Measurements from ENCODE around the gene TCTN3. TPM values are rescaled to one million over a fixed set of nuclear protein-coding genes. Genes with fewer than 3 reads are reported as not detected.
A peak's percentile ranks its signal among the peaks of the same experiment; 100 is the strongest.
"Not testable (repeated sequence)": the region's sequence is repeated elsewhere in the genome, so short reads cannot be mapped to it uniquely, and the experiment has no call there.

The TCTN3 gene
- total and polyA plus RNA-seq, 2 experiments from 2014 or later: 46.4 to 55.6 TPM

DNA sequence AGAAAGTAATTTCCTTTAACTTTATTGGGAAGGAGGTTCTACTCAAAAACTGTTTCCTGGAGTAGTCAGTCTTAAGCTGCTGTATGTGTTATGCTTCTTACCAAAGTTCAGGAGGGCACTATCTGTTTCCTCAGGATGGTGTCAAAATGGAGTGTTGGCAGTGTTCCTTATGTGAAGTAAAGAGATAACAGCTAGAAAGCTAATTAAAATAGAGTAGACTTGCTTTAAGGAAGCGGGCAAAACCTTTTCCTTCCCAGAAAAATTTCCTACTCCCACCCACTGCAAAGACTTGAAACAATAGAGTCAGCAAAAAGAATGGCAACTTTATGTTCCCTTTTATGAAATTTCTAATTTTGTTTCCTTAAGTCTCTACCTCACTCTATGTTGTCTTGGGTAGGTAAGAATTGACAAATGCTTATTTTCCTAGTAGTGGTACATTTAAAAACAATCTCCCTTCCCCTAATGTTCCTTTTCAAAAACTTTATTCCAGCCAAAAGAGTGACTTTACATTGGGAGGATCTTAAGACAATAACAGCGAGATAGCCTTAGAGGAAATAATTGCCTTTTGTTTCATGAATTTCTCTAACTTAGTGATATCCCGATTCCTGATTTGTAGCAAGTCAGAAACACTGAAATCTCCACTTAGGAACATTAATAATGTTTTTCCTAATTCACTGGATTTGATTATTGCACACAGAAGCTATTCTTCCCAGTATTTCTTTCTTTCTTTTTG lies 35.8 kb upstream of the TCTN3 start:
- Histone ChIP-seq H4K20me1 (ENCODE audit: insufficient read depth, poor library complexity, severe bottlenecking) (no peaks in the 10 kb centered on the region), H3K4me3 (no peak overlapping the region), H3K27ac (no peak overlapping the region), H3K36me3 (replicated peaks; ENCODE audit: insufficient read depth, low read depth) (no peaks in the 10 kb centered on the region), H3K79me2 (no peaks in the 10 kb centered on the region), H3K27me3 (peaks cover 4% of the 10 kb centered on the region), H3K9me2 (replicated peaks; ENCODE audit: insufficient read depth) (no peaks in the 10 kb centered on the region), H3K9me3 (ENCODE audit: low read depth) (no peaks in the 10 kb centered on the region), H3K4me1 (ENCODE audit: insufficient read depth) (no peaks in the 10 kb centered on the region), H2AFZ (no peak overlapping the region), H3K4me2 (no peak overlapping the region)
- WGBS (ENCODE audit: low lambda C conversion rate, missing lambda C conversion rate): 86% methylated on average over 3 of the region's 3 CpGs
- TF ChIP-seq, protein P1, sequence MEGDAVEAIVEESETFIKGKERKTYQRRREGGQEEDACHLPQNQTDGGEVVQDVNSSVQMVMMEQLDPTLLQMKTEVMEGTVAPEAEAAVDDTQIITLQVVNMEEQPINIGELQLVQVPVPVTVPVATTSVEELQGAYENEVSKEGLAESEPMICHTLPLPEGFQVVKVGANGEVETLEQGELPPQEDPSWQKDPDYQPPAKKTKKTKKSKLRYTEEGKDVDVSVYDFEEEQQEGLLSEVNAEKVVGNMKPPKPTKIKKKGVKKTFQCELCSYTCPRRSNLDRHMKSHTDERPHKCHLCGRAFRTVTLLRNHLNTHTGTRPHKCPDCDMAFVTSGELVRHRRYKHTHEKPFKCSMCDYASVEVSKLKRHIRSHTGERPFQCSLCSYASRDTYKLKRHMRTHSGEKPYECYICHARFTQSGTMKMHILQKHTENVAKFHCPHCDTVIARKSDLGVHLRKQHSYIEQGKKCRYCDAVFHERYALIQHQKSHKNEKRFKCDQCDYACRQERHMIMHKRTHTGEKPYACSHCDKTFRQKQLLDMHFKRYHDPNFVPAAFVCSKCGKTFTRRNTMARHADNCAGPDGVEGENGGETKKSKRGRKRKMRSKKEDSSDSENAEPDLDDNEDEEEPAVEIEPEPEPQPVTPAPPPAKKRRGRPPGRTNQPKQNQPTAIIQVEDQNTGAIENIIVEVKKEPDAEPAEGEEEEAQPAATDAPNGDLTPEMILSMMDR (IDR thresholded peaks at IDR 0.05; ENCODE audit: poor library complexity): no peak
- TF ChIP-seq EZH2 (IDR thresholded peaks at IDR 0.05; ENCODE audit: borderline replicate concordance) (no peak), EZH2phosphoT487 (IDR thresholded peaks at IDR 0.05; ENCODE audit: low read depth, severe bottlenecking, unreplicated experiment) (no peak)
- DNase-seq (ENCODE audit: low spot score): no peak

DNA sequence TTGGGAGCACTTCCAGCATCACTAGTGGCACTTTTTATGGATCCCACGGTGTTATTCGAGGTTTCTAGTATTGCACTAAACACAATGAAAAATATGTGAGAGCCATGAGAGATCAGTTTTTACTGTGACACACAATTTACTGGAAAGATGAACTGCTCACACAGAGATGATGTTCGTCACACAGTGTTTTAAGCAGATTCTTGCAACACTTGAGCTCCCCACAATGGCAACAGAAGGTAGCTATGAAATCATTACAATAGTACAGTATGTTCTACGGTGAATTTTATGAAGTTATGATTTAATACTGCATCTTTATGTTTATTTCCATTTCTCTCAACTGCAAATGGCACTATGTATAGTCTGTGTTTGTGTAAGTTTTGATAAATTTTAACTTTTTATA lies 34.8 kb upstream of the TCTN3 start:
- WGBS (ENCODE audit: low lambda C conversion rate, missing lambda C conversion rate): 79% methylated on average over 4 of the region's 4 CpGs
- TF ChIP-seq EZH2phosphoT487 (IDR thresholded peaks at IDR 0.05; ENCODE audit: low read depth, severe bottlenecking, unreplicated experiment) (no peak), EZH2 (IDR thresholded peaks at IDR 0.05; ENCODE audit: borderline replicate concordance) (no peak)
- TF ChIP-seq, protein P1 (IDR thresholded peaks at IDR 0.05; ENCODE audit: poor library complexity): no peak

DNA sequence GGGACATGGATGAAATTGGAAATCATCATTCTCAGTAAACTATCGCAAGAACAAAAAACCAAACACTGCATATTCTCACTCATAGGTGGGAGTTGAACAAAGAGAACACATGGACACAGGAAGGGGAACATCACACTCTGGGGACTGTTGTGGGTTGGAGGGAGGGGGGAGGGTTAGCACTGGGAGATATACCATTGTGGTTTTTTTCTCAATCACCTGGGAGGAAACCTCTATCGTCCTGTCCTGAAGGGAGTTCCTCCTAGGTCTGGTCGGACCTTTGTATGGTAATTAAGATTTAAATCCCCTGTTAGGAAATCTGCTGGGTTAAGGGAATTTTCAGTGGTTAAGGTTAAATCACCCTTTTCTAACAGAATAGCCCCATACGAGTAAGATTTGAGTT lies 28.8 kb upstream of the TCTN3 start:
- not testable (repeated sequence) for DNase-seq (ENCODE audit: low spot score); H2AFZ ChIP-seq; H3K79me2 ChIP-seq; H3K36me3 ChIP-seq (replicated peaks; ENCODE audit: insufficient read depth, low read depth); H4K20me1 ChIP-seq (ENCODE audit: insufficient read depth, poor library complexity, severe bottlenecking); H3K4me1 ChIP-seq (ENCODE audit: insufficient read depth); H3K9me2 ChIP-seq (replicated peaks; ENCODE audit: insufficient read depth); H3K4me2 ChIP-seq; H3K9me3 ChIP-seq (ENCODE audit: low read depth); H3K27me3 ChIP-seq; H3K4me3 ChIP-seq; H3K27ac ChIP-seq
- WGBS (ENCODE audit: low lambda C conversion rate, missing lambda C conversion rate): 83% methylated on average over 4 of the region's 4 CpGs

More for the DNA sequence above, 34.8 kb upstream of the TCTN3 start:
- Histone ChIP-seq H4K20me1 (ENCODE audit: insufficient read depth, poor library complexity, severe bottlenecking) (no peaks in the 10 kb centered on the region), H3K27me3 (peaks cover 4% of the 10 kb centered on the region), H3K36me3 (replicated peaks; ENCODE audit: insufficient read depth, low read depth) (no peaks in the 10 kb centered on the region), H3K9me3 (ENCODE audit: low read depth) (no peaks in the 10 kb centered on the region), H3K27ac (no peak overlapping the region), H3K9me2 (replicated peaks; ENCODE audit: insufficient read depth) (no peaks in the 10 kb centered on the region), H3K4me1 (ENCODE audit: insufficient read depth) (no peaks in the 10 kb centered on the region), H3K79me2 (no peaks in the 10 kb centered on the region), H3K4me3 (no peak overlapping the region), H2AFZ (no peak overlapping the region), H3K4me2 (no peak overlapping the region)
- no peak for DNase-seq (ENCODE audit: low spot score)

DNA sequence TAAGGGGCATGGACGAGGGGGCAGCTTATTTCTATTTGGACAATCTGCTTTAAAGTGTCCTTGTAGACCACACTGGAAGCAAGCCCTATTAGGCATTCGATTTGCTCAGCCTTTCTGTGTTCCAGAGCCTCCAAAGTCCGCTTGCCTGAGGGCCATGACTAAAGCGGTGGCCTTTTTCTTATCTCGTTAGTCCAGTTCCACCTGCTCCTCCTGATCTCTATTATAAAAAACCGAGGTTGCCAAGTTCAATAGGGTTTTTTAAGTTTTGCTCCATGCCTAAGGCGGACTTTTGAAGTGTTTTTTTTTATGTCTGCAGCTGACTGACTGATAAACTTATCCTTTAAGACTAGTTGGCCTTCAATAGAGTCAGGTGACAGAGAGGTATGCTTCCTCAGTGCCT lies 27.0 kb upstream of the TCTN3 start:
- not testable (repeated sequence) for H3K9me3 ChIP-seq (ENCODE audit: low read depth); H3K27ac ChIP-seq; H3K4me2 ChIP-seq; H3K79me2 ChIP-seq; H3K9me2 ChIP-seq (replicated peaks; ENCODE audit: insufficient read depth); H3K4me3 ChIP-seq; H3K4me1 ChIP-seq (ENCODE audit: insufficient read depth); H3K27me3 ChIP-seq; H2AFZ ChIP-seq; H3K36me3 ChIP-seq (replicated peaks; ENCODE audit: insufficient read depth, low read depth); H4K20me1 ChIP-seq (ENCODE audit: insufficient read depth, poor library complexity, severe bottlenecking)
- 64% methylated on average over 7 of the region's 7 CpGs for WGBS (ENCODE audit: low lambda C conversion rate, missing lambda C conversion rate)
- DNase-seq (ENCODE audit: low spot score): peak; percentile 9
